ENCODE results near the gene LOXHD1.

LOXHD1 gene

GRCh38 chr18:46668135-46668534 lies 11.1 kb upstream of the LOXHD1 start:
- H3K36me3 ChIP-seq (ENCODE audit: insufficient read depth, low read length): no peaks in the 10 kb centered on the region
- H3K9me2 ChIP-seq (ENCODE audit: low read depth, low read length): no peaks in the 10 kb centered on the region
- no peak overlapping the region for H3K9ac ChIP-seq (ENCODE audit: low read length)
- H3K4me1 ChIP-seq (ENCODE audit: insufficient read depth, low read length, severe bottlenecking): no peaks in the 10 kb centered on the region
- no peaks in the 10 kb centered on the region for H3F3A ChIP-seq (ENCODE audit: insufficient read depth, low read length)
- H3K4me3 ChIP-seq (ENCODE audit: low read depth, low read length, poor library complexity, severe bottlenecking): no peak overlapping the region
- no peaks in the 10 kb centered on the region for H3K9me3 ChIP-seq (ENCODE audit: low read length)
- H3K27ac ChIP-seq (ENCODE audit: low read depth, low read length, poor library complexity, severe bottlenecking): no peak overlapping the region
- H3K79me2 ChIP-seq (ENCODE audit: insufficient read depth, low read length): no peaks in the 10 kb centered on the region
- H2AFZ ChIP-seq (ENCODE audit: low read length): no peak overlapping the region
- H3K27me3 ChIP-seq (ENCODE audit: insufficient read depth, low read length): no peaks in the 10 kb centered on the region; the same call in 1 of the 2 replicates
- no peaks in the 10 kb centered on the region for H4K20me1 ChIP-seq (ENCODE audit: insufficient read depth, low read length)
- TF ChIP-seq CTCF (IDR thresholded peaks at IDR 0.05; ENCODE audit: low read length) (no peak), EZH2 (IDR thresholded peaks at IDR 0.05; ENCODE audit: borderline replicate concordance, low read length) (no peak)
- H3K4me2 ChIP-seq (ENCODE audit: low read length): no peak overlapping the region

- Histone ChIP-seq H3K4me1 (ENCODE audit: insufficient read depth, low read length, severe bottlenecking) (no peaks in the 10 kb centered on the region), H3K4me2 (ENCODE audit: low read length) (no peak overlapping the region)
These were observed 6.5 kb upstream of the LOXHD1 start for GRCh38 chr18:46663539-46663938.

GRCh38 chr18:46660957-46661749 lies 4.1 kb upstream of the LOXHD1 start:
- Histone ChIP-seq H3K4me1 (ENCODE audit: insufficient read depth, low read length, severe bottlenecking) (no peaks in the 10 kb centered on the region), H3K4me3 (ENCODE audit: low read depth, low read length, poor library complexity, severe bottlenecking) (no peak overlapping the region), H3K4me2 (ENCODE audit: low read length) (no peak overlapping the region)

More at GRCh38 chr18:46663539-46663938, 6.5 kb upstream of the LOXHD1 start:
- H3K4me3 ChIP-seq (ENCODE audit: low read depth, low read length, poor library complexity, severe bottlenecking): no peak overlapping the region
- no peaks in the 10 kb centered on the region for H4K20me1 ChIP-seq (ENCODE audit: insufficient read depth, low read length)
- TF ChIP-seq CTCF (IDR thresholded peaks at IDR 0.05; ENCODE audit: low read length) (no peak), EZH2 (IDR thresholded peaks at IDR 0.05; ENCODE audit: borderline replicate concordance, low read length) (no peak)
- H3K27ac ChIP-seq (ENCODE audit: low read depth, low read length, poor library complexity, severe bottlenecking): no peak overlapping the region
- H2AFZ ChIP-seq (ENCODE audit: low read length): no peak overlapping the region
- no peaks in the 10 kb centered on the region for H3K79me2 ChIP-seq (ENCODE audit: insufficient read depth, low read length)
- no peak overlapping the region for H3K9ac ChIP-seq (ENCODE audit: low read length)
- H3K27me3 ChIP-seq (ENCODE audit: insufficient read depth, low read length): no peaks in the 10 kb centered on the region; the same call in 1 of the 2 replicates
- no peaks in the 10 kb centered on the region for H3K9me2 ChIP-seq (ENCODE audit: low read depth, low read length)
- no peaks in the 10 kb centered on the region for H3F3A ChIP-seq (ENCODE audit: insufficient read depth, low read length)
- H3K36me3 ChIP-seq (ENCODE audit: insufficient read depth, low read length): no peaks in the 10 kb centered on the region
- H3K9me3 ChIP-seq (ENCODE audit: low read length): no peaks in the 10 kb centered on the region

More at GRCh38 chr18:46660957-46661749, 4.1 kb upstream of the LOXHD1 start:
- TF ChIP-seq CTCF (IDR thresholded peaks at IDR 0.05; ENCODE audit: low read length): no peak
- no peak for TF ChIP-seq EZH2 (IDR thresholded peaks at IDR 0.05; ENCODE audit: borderline replicate concordance, low read length)
- Histone ChIP-seq H3F3A (ENCODE audit: insufficient read depth, low read length) (no peaks in the 10 kb centered on the region), H3K9me2 (ENCODE audit: low read depth, low read length) (no peaks in the 10 kb centered on the region), H2AFZ (ENCODE audit: low read length) (no peak overlapping the region), H4K20me1 (ENCODE audit: insufficient read depth, low read length) (no peaks in the 10 kb centered on the region), H3K36me3 (ENCODE audit: insufficient read depth, low read length) (no peaks in the 10 kb centered on the region), H3K79me2 (ENCODE audit: insufficient read depth, low read length) (no peaks in the 10 kb centered on the region), H3K27me3 (ENCODE audit: insufficient read depth, low read length) (no peaks in the 10 kb centered on the region; the same call in 1 of the 2 replicates), H3K9me3 (ENCODE audit: low read length) (no peaks in the 10 kb centered on the region), H3K27ac (ENCODE audit: low read depth, low read length, poor library complexity, severe bottlenecking) (no peak overlapping the region), H3K9ac (ENCODE audit: low read length) (no peak overlapping the region)
